Measurements from ENCODE around the gene DLX4.

DLX4 gene

DNA sequence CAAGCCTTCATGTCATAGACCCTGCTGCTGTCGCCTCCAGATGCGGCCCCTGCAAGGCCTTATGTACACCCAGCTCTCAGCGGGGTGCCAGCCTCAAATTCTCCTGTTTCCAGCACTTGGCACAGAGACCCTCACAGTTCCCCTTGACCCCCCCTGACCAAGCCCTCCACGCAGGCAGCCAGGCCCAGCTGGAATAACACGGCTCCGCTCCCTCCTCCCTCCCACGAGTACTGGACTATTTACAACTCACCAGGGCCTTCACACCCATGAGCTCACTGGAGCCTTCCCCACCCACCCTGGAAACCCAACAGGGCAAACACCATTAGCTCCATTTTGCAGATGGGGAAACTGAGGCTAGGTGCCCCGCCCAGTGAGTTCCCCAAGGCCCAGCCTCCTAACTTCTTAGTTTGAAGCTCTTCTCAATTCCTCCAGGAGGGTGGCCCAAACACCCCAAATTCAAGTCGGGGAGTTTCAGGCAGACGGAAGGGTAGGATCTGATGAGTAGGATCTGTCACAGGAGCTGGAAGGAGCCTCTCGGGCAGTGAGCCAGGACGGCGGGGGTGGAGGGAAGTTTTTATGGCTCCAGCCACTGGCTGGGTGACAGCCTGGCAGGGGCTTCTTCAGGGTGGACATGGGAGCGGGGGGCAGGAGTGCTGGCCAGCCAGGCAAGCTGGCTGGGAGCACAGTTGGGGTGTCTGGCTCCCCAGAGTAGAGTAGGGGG, 17.5 kb upstream of the DLX4 start:
- ATAC-seq: no peak; the same call in 2 of the 3 replicates

DNA sequence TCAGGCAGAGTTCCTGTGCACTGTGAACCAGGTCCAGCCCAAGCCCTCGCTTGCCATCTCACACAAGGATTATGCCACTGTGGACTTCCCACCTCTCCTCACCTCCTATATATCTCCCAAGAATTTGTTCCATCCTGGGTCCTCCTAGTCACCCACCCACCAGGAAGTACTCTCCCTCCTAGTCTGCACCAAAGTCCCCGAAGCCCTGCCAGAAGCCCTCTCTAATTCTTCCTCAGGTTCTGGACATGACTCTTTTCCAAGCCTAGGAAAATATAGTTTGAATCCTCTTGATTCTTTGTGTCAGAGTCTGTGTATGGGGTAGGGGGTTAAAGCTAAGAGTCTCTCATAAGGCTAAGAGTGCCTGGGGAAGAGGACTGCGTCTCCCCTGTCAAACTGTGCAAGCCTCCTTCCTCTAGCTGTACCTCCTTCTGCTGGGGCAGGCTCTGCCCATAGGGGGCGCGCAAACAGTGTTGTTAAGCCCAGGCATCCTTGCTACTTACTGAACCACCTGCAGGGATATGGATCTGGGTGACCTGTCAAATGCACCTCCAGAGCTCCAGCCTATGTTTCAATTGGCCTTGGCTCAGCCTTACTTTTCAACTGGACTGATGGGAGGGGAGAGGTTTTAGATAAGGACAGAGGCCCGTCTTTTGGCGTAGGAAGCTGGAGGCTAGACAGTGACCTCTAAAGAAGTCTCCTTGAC, 16.6 kb upstream of the DLX4 start:
- ATAC-seq: peak; percentile 98
- TF ChIP-seq ZNF8 (CRISPR knock-in tag; IDR thresholded peaks at IDR 0.05) (no peak), TOX (CRISPR knock-in tag; IDR thresholded peaks at IDR 0.05; ENCODE audit: borderline replicate concordance) (no peak), ESRRG (CRISPR knock-in tag; IDR thresholded peaks at IDR 0.05) (no peak), ISL1 (CRISPR knock-in tag; IDR thresholded peaks at IDR 0.05) (no peak)
- TF ChIP-seq, protein P1, sequence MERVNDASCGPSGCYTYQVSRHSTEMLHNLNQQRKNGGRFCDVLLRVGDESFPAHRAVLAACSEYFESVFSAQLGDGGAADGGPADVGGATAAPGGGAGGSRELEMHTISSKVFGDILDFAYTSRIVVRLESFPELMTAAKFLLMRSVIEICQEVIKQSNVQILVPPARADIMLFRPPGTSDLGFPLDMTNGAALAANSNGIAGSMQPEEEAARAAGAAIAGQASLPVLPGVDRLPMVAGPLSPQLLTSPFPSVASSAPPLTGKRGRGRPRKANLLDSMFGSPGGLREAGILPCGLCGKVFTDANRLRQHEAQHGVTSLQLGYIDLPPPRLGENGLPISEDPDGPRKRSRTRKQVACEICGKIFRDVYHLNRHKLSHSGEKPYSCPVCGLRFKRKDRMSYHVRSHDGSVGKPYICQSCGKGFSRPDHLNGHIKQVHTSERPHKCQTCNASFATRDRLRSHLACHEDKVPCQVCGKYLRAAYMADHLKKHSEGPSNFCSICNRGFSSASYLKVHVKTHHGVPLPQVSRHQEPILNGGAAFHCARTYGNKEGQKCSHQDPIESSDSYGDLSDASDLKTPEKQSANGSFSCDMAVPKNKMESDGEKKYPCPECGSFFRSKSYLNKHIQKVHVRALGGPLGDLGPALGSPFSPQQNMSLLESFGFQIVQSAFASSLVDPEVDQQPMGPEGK (CRISPR knock-in tag; IDR thresholded peaks at IDR 0.05; ENCODE audit: borderline replicate concordance): no peak

More for the DNA sequence above, 17.5 kb upstream of the DLX4 start:
- TF ChIP-seq GLIS3 (CRISPR knock-in tag; IDR thresholded peaks at IDR 0.05) (no peak), RARB (CRISPR knock-in tag; IDR thresholded peaks at IDR 0.05) (no peak), ZFP3 (CRISPR knock-in tag; IDR thresholded peaks at IDR 0.05) (no peak), TCF4 (CRISPR knock-in tag; IDR thresholded peaks at IDR 0.05; ENCODE audit: borderline replicate concordance) (no peak), ZNF70 (CRISPR knock-in tag; IDR thresholded peaks at IDR 0.05) (no peak), ZNF8 (CRISPR knock-in tag; IDR thresholded peaks at IDR 0.05) (no peak), OSR1 (CRISPR knock-in tag; IDR thresholded peaks at IDR 0.05) (no peak), ZNF565 (CRISPR knock-in tag; conservative IDR thresholded peaks at IDR 0.05; ENCODE audit: low read depth) (no peak), ARNTL (CRISPR knock-in tag; IDR thresholded peaks at IDR 0.05; ENCODE audit: borderline replicate concordance, low read depth) (no peak)
- TF ChIP-seq, protein P2, sequence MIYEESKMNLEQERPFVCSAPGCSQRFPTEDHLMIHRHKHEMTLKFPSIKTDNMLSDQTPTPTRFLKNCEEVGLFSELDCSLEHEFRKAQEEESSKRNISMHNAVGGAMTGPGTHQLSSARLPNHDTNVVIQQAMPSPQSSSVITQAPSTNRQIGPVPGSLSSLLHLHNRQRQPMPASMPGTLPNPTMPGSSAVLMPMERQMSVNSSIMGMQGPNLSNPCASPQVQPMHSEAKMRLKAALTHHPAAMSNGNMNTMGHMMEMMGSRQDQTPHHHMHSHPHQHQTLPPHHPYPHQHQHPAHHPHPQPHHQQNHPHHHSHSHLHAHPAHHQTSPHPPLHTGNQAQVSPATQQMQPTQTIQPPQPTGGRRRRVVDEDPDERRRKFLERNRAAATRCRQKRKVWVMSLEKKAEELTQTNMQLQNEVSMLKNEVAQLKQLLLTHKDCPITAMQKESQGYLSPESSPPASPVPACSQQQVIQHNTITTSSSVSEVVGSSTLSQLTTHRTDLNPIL (CRISPR knock-in tag; IDR thresholded peaks at IDR 0.05; ENCODE audit: low read depth): no peak

DNA sequence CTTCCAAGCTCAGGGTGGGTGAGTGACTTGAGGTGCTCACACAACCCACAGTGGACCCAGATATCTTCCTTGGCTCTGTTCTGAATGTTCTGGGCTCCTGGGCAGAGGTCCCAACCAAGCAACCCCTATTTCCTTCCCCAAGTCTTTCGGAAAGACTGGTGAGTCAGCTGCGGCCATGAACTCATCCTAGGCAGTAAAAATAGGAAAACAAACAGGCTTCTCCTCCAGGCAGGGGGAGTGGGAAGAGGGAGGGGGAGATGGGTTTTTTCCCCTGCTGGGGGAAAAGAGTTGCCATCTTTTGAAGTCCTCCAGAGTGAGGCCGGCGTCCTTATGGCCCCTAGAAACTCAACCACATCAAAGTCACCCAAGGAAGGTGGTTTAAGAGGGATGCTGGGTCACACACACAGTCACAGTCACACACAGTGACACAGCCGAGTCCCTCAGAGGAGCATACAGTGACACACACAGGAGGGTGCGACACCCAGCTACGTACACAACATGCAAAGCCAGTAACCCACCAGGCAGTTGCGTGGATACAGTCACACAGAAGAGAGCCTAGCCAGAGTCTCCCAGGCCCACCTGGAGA, 16.0 kb upstream of the DLX4 start:
- no peak for ATAC-seq
- TF ChIP-seq SNAI2 (CRISPR knock-in tag; IDR thresholded peaks at IDR 0.05) (no peak), OSR1 (CRISPR knock-in tag; IDR thresholded peaks at IDR 0.05) (no peak), TOX (CRISPR knock-in tag; IDR thresholded peaks at IDR 0.05; ENCODE audit: borderline replicate concordance) (no peak), ZFP30 (CRISPR knock-in tag; IDR thresholded peaks at IDR 0.05) (no peak), ISL1 (CRISPR knock-in tag; IDR thresholded peaks at IDR 0.05) (no peak), GLIS3 (CRISPR knock-in tag; IDR thresholded peaks at IDR 0.05) (no peak), ESRRG (CRISPR knock-in tag; IDR thresholded peaks at IDR 0.05) (no peak), ZNF565 (CRISPR knock-in tag; conservative IDR thresholded peaks at IDR 0.05; ENCODE audit: low read depth) (no peak), ZNF70 (CRISPR knock-in tag; IDR thresholded peaks at IDR 0.05) (no peak), BACH2 (CRISPR knock-in tag; IDR thresholded peaks at IDR 0.05; ENCODE audit: borderline replicate concordance) (no peak), ARNTL (CRISPR knock-in tag; IDR thresholded peaks at IDR 0.05; ENCODE audit: borderline replicate concordance, low read depth) (no peak), ZNF8 (CRISPR knock-in tag; IDR thresholded peaks at IDR 0.05) (no peak), ZFP3 (CRISPR knock-in tag; IDR thresholded peaks at IDR 0.05) (no peak)
- TF ChIP-seq, protein P3, sequence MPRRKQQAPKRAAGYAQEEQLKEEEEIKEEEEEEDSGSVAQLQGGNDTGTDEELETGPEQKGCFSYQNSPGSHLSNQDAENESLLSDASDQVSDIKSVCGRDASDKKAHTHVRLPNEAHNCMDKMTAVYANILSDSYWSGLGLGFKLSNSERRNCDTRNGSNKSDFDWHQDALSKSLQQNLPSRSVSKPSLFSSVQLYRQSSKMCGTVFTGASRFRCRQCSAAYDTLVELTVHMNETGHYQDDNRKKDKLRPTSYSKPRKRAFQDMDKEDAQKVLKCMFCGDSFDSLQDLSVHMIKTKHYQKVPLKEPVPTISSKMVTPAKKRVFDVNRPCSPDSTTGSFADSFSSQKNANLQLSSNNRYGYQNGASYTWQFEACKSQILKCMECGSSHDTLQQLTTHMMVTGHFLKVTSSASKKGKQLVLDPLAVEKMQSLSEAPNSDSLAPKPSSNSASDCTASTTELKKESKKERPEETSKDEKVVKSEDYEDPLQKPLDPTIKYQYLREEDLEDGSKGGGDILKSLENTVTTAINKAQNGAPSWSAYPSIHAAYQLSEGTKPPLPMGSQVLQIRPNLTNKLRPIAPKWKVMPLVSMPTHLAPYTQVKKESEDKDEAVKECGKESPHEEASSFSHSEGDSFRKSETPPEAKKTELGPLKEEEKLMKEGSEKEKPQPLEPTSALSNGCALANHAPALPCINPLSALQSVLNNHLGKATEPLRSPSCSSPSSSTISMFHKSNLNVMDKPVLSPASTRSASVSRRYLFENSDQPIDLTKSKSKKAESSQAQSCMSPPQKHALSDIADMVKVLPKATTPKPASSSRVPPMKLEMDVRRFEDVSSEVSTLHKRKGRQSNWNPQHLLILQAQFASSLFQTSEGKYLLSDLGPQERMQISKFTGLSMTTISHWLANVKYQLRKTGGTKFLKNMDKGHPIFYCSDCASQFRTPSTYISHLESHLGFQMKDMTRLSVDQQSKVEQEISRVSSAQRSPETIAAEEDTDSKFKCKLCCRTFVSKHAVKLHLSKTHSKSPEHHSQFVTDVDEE (CRISPR knock-in tag; IDR thresholded peaks at IDR 0.05): no peak
- TF ChIP-seq, protein P1 (CRISPR knock-in tag; IDR thresholded peaks at IDR 0.05; ENCODE audit: borderline replicate concordance): no peak
- TF ChIP-seq, protein P2 (CRISPR knock-in tag; IDR thresholded peaks at IDR 0.05; ENCODE audit: low read depth): no peak
- TF ChIP-seq, protein P4, sequence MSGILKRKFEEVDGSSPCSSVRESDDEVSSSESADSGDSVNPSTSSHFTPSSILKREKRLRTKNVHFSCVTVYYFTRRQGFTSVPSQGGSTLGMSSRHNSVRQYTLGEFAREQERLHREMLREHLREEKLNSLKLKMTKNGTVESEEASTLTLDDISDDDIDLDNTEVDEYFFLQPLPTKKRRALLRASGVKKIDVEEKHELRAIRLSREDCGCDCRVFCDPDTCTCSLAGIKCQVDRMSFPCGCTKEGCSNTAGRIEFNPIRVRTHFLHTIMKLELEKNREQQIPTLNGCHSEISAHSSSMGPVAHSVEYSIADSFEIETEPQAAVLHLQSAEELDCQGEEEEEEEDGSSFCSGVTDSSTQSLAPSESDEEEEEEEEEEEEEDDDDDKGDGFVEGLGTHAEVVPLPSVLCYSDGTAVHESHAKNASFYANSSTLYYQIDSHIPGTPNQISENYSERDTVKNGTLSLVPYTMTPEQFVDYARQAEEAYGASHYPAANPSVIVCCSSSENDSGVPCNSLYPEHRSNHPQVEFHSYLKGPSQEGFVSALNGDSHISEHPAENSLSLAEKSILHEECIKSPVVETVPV (CRISPR knock-in tag; IDR thresholded peaks at IDR 0.05): no peak
- TF ChIP-seq, protein P5, sequence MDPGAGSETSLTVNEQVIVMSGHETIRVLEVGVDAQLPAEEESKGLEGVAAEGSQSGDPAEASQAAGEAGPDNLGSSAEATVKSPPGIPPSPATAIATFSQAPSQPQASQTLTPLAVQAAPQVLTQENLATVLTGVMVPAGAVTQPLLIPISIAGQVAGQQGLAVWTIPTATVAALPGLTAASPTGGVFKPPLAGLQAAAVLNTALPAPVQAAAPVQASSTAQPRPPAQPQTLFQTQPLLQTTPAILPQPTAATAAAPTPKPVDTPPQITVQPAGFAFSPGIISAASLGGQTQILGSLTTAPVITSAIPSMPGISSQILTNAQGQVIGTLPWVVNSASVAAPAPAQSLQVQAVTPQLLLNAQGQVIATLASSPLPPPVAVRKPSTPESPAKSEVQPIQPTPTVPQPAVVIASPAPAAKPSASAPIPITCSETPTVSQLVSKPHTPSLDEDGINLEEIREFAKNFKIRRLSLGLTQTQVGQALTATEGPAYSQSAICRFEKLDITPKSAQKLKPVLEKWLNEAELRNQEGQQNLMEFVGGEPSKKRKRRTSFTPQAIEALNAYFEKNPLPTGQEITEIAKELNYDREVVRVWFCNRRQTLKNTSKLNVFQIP (CRISPR knock-in tag; IDR thresholded peaks at IDR 0.05; ENCODE audit: borderline replicate concordance, low read depth): no peak
